Fibroblast of the aortic adventitia (primary cell): ENCODE results near the gene KPNA1. TPM values are rescaled to one million over a fixed set of nuclear protein-coding genes. Genes with fewer than 3 reads are reported as not detected.

Experiments used
- DNase-seq: peaks from one replicate; pipeline ENCODE4 v3.0.0-alpha.2; 2010; ENCODE audit warnings: low read depth
- H3K4me3 ChIP-seq: 2 replicates; pipeline ENCODE4 v1.5.1; 2011; ENCODE audit warnings: low read depth, mild to moderate bottlenecking, control low read depth, low read length, moderate library complexity
- small RNA-seq: library from RNA; depleted of rRNA; stranded (forward); fragments of <200 nt; gene quantifications from one replicate; pipeline ENCODE3, GENCODE V24; 2012
- total RNA-seq: library from RNA; depleted of rRNA; stranded (reverse); fragments of >200 nt; gene quantifications from 2 replicates; pipeline ENCODE4 v1.2.3, GENCODE V29; 2012; ENCODE audit warnings: low replicate concordance
- TF ChIP-seq, protein P1 (sequence below): IDR thresholded peaks from 2 replicates; pipeline ENCODE4 v1.5.1; 2011; ENCODE audit warnings: mild to moderate bottlenecking, low read length, control low read depth, inconsistent platforms; ENCODE audit not compliant: insufficient read depth

KPNA1 gene
- total RNA-seq, 1 donor: 47.3 TPM

DNA sequence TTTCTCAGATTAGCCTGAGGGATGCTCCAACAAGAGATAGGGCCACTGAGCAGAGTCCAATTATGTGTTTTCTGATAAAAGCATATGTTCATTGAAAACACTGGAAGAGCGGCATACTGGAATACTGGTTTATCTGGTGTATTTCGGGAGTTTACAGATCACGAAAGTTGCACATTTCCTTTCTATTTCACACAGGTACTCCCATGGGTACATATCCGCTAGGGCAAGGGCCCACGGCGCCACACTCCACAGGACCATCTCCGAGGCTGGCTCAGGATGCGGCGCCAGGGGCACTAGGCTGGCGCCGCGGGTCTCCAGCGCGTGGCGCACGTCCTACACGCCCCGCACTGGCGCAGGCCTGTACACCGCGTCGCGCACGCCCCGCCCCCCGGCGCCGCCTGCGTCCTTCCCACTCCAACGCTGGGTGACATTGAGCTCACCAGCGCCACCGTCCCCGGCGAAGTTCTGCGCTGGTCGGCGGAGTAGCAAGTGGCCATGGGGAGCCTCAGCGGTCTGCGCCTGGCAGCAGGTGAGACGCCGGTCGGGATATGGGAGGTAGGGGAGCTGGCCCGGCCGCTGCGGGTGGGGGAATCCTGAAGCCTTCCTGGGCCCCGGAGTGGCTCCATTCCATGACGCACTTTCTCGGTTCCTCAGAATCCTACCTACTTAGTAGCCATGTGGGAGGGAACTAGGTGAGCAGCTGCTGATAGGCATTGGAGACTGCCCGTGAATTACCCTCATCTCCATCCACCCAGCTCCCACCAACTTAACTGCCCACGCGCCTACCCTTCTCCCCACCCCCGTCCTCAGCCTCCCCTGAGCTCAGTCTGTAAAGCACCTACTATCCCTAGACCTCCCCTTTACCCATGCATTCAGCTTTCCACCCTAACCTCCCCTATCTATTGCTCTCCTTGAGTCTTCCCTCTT, 130.7 kb downstream of the KPNA1 start, which contains the start of gene FAM162A:
Gene FAM162A (plus strand): TSS at position 412 of the 927 bp plus-strand sequence. CDS start 84 bp downstream, at position 496.
- peak within 1 kb of the TSS; percentile 97 for H3K4me3 ChIP-seq
- DNase-seq: peak; percentile 67
- TF ChIP-seq, protein P1, sequence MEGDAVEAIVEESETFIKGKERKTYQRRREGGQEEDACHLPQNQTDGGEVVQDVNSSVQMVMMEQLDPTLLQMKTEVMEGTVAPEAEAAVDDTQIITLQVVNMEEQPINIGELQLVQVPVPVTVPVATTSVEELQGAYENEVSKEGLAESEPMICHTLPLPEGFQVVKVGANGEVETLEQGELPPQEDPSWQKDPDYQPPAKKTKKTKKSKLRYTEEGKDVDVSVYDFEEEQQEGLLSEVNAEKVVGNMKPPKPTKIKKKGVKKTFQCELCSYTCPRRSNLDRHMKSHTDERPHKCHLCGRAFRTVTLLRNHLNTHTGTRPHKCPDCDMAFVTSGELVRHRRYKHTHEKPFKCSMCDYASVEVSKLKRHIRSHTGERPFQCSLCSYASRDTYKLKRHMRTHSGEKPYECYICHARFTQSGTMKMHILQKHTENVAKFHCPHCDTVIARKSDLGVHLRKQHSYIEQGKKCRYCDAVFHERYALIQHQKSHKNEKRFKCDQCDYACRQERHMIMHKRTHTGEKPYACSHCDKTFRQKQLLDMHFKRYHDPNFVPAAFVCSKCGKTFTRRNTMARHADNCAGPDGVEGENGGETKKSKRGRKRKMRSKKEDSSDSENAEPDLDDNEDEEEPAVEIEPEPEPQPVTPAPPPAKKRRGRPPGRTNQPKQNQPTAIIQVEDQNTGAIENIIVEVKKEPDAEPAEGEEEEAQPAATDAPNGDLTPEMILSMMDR: peak; percentile 40

GRCh38 chr3:122382888-122383666, 131.7 kb downstream of the KPNA1 start, which contains the start of gene MIX23:
TSS of gene MIX23 (minus strand) at chr3:122383231. CDS start at chr3:122383224, 7 bp downstream.
- TF ChIP-seq, protein P1: no peak
- peak; percentile 76 for DNase-seq
- H3K4me3 ChIP-seq: peak within 1 kb of the TSS; percentile 97

GRCh38 chr3:122377975-122378374, 136.8 kb downstream of the KPNA1 start:
- DNase-seq: no peak
- H3K4me3 ChIP-seq: no peak overlapping the region
- TF ChIP-seq, protein P1: no peak

DNA sequence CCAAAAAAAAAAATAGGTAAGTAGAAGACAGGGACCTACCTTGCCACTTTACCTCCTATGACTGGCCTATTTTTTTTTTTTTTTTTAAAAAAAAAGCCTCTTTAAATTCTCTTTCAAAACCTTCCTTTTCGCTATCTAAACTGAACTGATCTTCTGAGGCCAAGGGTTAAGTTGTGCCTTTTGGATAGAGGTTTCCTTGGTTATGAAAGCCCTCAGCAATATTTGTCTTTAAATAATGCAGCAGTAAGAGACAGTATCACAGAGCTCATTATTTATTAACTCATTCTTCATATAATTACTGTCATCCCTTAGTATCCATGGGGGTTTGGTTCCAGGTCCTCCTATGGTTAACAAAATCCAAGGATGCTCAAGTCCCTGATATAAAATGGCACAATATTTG, 140.7 kb downstream of the KPNA1 start:
- DNase-seq: no peak
- no peak overlapping the region for H3K4me3 ChIP-seq
- TF ChIP-seq, protein P1: no peak

Small RNA genes within 50 kb of the gene (small RNA-seq; reads per million reads assigned to genes)
- gene AC083798.1: not detected
- gene AC096861.1: not detected

Other genes with a start within 250 kb of the KPNA1 start
- gene CSTA, start 189.7 kb downstream of the KPNA1 start, total RNA-seq: 2.5 and 15.2 TPM in 2 replicates
- gene MIX23, start 131.7 kb downstream of the KPNA1 start, total RNA-seq: 8.2 and 27.0 TPM in 2 replicates
- 16.7 and 25.1 TPM in 2 replicates for gene FAM162A, start 130.8 kb downstream of the KPNA1 start, total RNA-seq
- 4.8 and 8.0 TPM in 2 replicates for gene WDR5B, start 98.9 kb downstream of the KPNA1 start, total RNA-seq
- 31.7 and 32.6 TPM in 2 replicates for gene PARP9, start 49.4 kb upstream of the KPNA1 start, total RNA-seq
- gene DTX3L, start 49.4 kb upstream of the KPNA1 start, total RNA-seq: 33.5 and 39.6 TPM in 2 replicates
- gene PARP15, start 62.7 kb upstream of the KPNA1 start, total RNA-seq: 0.72 and 0.82 TPM in 2 replicates
- 41.6 and 73.8 TPM in 2 replicates for gene PARP14, start 165.9 kb upstream of the KPNA1 start, total RNA-seq